SK-N-SH treated with all-trans-retinoic acid at 6 μM for 48 hours (cell line): ENCODE data around the gene SLC6A4.

Experiments used
- ATAC-seq: fragments of 200-7000 bp; cut with Tn5 transposase; 3 replicates; pipeline ENCODE4 v1.9.1; 2020; ENCODE audit warnings: mild to moderate bottlenecking, moderate library complexity
- ARNTL ChIP-seq: fragments of 450-650 bp; formaldehyde crosslinking; IDR thresholded peaks from 2 replicates; pipeline ENCODE4 v1.5.0; 2020; ENCODE audit warnings: low read depth, mild to moderate bottlenecking, moderate library complexity, borderline replicate concordance
- BACH2 ChIP-seq: fragments of 250-450 bp; sonication (Bioruptor Pico); IDR thresholded peaks from 2 replicates; pipeline ENCODE4 v1.9.0; 2021; ENCODE audit warnings: mild to moderate bottlenecking, borderline replicate concordance
- CREB5 ChIP-seq: fragments of 250-450 bp; sonication (Bioruptor Pico); IDR thresholded peaks from 2 replicates; pipeline ENCODE4 v1.5.1; 2020; ENCODE audit warnings: low read depth, mild to moderate bottlenecking, moderate library complexity
- CSDC2 ChIP-seq: fragments of 250-450 bp; sonication (Bioruptor Pico); IDR thresholded peaks from 2 replicates; pipeline ENCODE4 v1.5.0; 2020; ENCODE audit warnings: mild to moderate bottlenecking, moderate library complexity
- CSRNP3 ChIP-seq: fragments of 250-450 bp; sonication (Bioruptor Pico); IDR thresholded peaks from 2 replicates; pipeline ENCODE4 v1.5.1; 2021; ENCODE audit warnings: mild to moderate bottlenecking, moderate library complexity
- ESRRG ChIP-seq: fragments of 250-450 bp; sonication (Bioruptor Pico); IDR thresholded peaks from 2 replicates; pipeline ENCODE4 v1.6.1; 2021; ENCODE audit warnings: mild to moderate bottlenecking
- GLIS3 ChIP-seq: fragments of 250-450 bp; sonication (Bioruptor Pico); IDR thresholded peaks from 2 replicates; pipeline ENCODE4 v1.5.0; 2020; ENCODE audit warnings: mild to moderate bottlenecking, moderate library complexity
- ISL1 ChIP-seq: fragments of 250-450 bp; sonication (Bioruptor Pico); IDR thresholded peaks from 2 replicates; pipeline ENCODE4 v2.1.2; 2022; ENCODE audit warnings: mild to moderate bottlenecking, moderate library complexity
- OSR1 ChIP-seq: fragments of 250-450 bp; sonication (Bioruptor Pico); IDR thresholded peaks from 2 replicates; pipeline ENCODE4 v1.8.0; 2022; ENCODE audit warnings: moderate library complexity, mild to moderate bottlenecking, inconsistent platforms
- PATZ1 ChIP-seq: fragments of 250-450 bp; sonication (Bioruptor Pico); IDR thresholded peaks from 2 replicates; pipeline ENCODE4 v1.8.0; 2020; ENCODE audit warnings: mild to moderate bottlenecking, moderate library complexity, borderline replicate concordance
- POU6F1 ChIP-seq: fragments of 250-450 bp; sonication (Bioruptor Pico); IDR thresholded peaks from 2 replicates; pipeline ENCODE4 v1.8.0; 2021; ENCODE audit warnings: low read depth, mild to moderate bottlenecking, moderate library complexity, borderline replicate concordance
- PPARA ChIP-seq: fragments of 250-450 bp; sonication (Bioruptor Pico); IDR thresholded peaks from 2 replicates; pipeline ENCODE4 v1.5.0; 2020; ENCODE audit warnings: mild to moderate bottlenecking, borderline replicate concordance
- RARB ChIP-seq: fragments of 250-450 bp; sonication (Bioruptor Pico); IDR thresholded peaks from 2 replicates; pipeline ENCODE4 v1.8.0; 2021; ENCODE audit warnings: mild to moderate bottlenecking, moderate library complexity
- SNAI2 ChIP-seq: fragments of 250-450 bp; sonication (Bioruptor Pico); IDR thresholded peaks from 2 replicates; pipeline ENCODE4 v1.5.0; 2020; ENCODE audit warnings: mild to moderate bottlenecking, moderate library complexity
- TCF4 ChIP-seq: fragments of 250-450 bp; sonication (Bioruptor Pico); IDR thresholded peaks from 2 replicates; pipeline ENCODE4 v1.8.0; 2021; ENCODE audit warnings: mild to moderate bottlenecking, moderate library complexity, borderline replicate concordance
- TOX ChIP-seq: fragments of 250-450 bp; sonication (Bioruptor Pico); IDR thresholded peaks from 2 replicates; pipeline ENCODE4 v1.8.0; 2021; ENCODE audit warnings: mild to moderate bottlenecking, moderate library complexity, borderline replicate concordance
- TSHZ2 ChIP-seq: fragments of 250-450 bp; sonication (Bioruptor Pico); IDR thresholded peaks from 2 replicates; pipeline ENCODE4 v1.5.0; 2020; ENCODE audit warnings: mild to moderate bottlenecking, moderate library complexity
- ZC3H10 ChIP-seq: fragments of 250-450 bp; sonication (Bioruptor Pico); IDR thresholded peaks from 2 replicates; pipeline ENCODE4 v1.5.1; 2021; ENCODE audit warnings: mild to moderate bottlenecking, moderate library complexity
- ZFP3 ChIP-seq: fragments of 250-450 bp; sonication (Bioruptor Pico); IDR thresholded peaks from 2 replicates; pipeline ENCODE4 v1.5.0; 2020; ENCODE audit warnings: mild to moderate bottlenecking, moderate library complexity
- ZFP30 ChIP-seq: fragments of 450-650 bp; formaldehyde crosslinking; IDR thresholded peaks from 2 replicates; pipeline ENCODE4 v1.5.0; 2022; ENCODE audit warnings: mild to moderate bottlenecking, moderate library complexity
- ZNF565 ChIP-seq: fragments of 450-650 bp; formaldehyde crosslinking; conservative IDR thresholded peaks from 2 replicates; pipeline ENCODE4 v1.5.0; 2020; ENCODE audit warnings: low read depth, mild to moderate bottlenecking, moderate library complexity
- ZNF70 ChIP-seq: fragments of 450-650 bp; formaldehyde crosslinking; IDR thresholded peaks from 2 replicates; pipeline ENCODE4 v1.5.0; 2020; ENCODE audit warnings: mild to moderate bottlenecking, moderate library complexity

SLC6A4 gene

GRCh38 chr17:30236297-30236624, 764 bp upstream of the SLC6A4 start:
- ATAC-seq: no peak
- TF ChIP-seq RARB (CRISPR knock-in tag) (no peak), ARNTL (CRISPR knock-in tag) (no peak), ZFP3 (no peak), TOX (CRISPR knock-in tag) (no peak)

GRCh38 chr17:30234964-30235363, 533 bp downstream of the SLC6A4 start:
- TF ChIP-seq BACH2 (CRISPR knock-in tag): no peak
- no peak for TF ChIP-seq ZNF70
- TF ChIP-seq ZNF565 (CRISPR knock-in tag): no peak
- TF ChIP-seq SNAI2 (CRISPR knock-in tag): no peak
- no peak for TF ChIP-seq POU6F1
- TF ChIP-seq OSR1 (CRISPR knock-in tag): no peak
- no peak for TF ChIP-seq PATZ1 (CRISPR knock-in tag)
- TF ChIP-seq TSHZ2 (CRISPR knock-in tag): no peak
- no peak for ATAC-seq

GRCh38 chr17:30234296-30234695, 1.2 kb downstream of the SLC6A4 start:
- TF ChIP-seq ZFP30 (CRISPR knock-in tag) (no peak), PPARA (no peak), ZFP3 (no peak), GLIS3 (no peak), BACH2 (CRISPR knock-in tag) (no peak), ZC3H10 (CRISPR knock-in tag) (no peak), OSR1 (CRISPR knock-in tag) (no peak), CSRNP3 (CRISPR knock-in tag) (no peak), ESRRG (no peak), POU6F1 (no peak), ISL1 (no peak), CREB5 (CRISPR knock-in tag) (no peak), PATZ1 (CRISPR knock-in tag) (no peak), SNAI2 (CRISPR knock-in tag) (no peak), ZNF565 (CRISPR knock-in tag) (no peak), CSDC2 (CRISPR knock-in tag) (no peak), TCF4 (CRISPR knock-in tag) (no peak), ZNF70 (no peak), TOX (CRISPR knock-in tag) (no peak)
- no peak for ATAC-seq
